ENCODE results near the gene TAAR2. TPM values are rescaled to one million over a fixed set of nuclear protein-coding genes. Genes with fewer than 3 reads are reported as not detected.
"Not testable (repeated sequence)": the region's sequence is repeated elsewhere in the genome, so short reads cannot be mapped to it uniquely, and the experiment has no call there.

TAAR2 gene
- total RNA-seq, 4 donors from 2014 or later: not detected

- H3K27me3 ChIP-seq: no peaks in the 10 kb centered on the region
- no peak overlapping the region for H3K27ac ChIP-seq
- DNase-seq (ENCODE audit: low spot score in 2 of 2): no peak
- H3K4me3 ChIP-seq: no peak overlapping the region
- no peak for TF ChIP-seq EP300 (IDR thresholded peaks at IDR 0.05)
- no peak for TF ChIP-seq POLR2A (IDR thresholded peaks at IDR 0.05)
- TF ChIP-seq, protein P1, sequence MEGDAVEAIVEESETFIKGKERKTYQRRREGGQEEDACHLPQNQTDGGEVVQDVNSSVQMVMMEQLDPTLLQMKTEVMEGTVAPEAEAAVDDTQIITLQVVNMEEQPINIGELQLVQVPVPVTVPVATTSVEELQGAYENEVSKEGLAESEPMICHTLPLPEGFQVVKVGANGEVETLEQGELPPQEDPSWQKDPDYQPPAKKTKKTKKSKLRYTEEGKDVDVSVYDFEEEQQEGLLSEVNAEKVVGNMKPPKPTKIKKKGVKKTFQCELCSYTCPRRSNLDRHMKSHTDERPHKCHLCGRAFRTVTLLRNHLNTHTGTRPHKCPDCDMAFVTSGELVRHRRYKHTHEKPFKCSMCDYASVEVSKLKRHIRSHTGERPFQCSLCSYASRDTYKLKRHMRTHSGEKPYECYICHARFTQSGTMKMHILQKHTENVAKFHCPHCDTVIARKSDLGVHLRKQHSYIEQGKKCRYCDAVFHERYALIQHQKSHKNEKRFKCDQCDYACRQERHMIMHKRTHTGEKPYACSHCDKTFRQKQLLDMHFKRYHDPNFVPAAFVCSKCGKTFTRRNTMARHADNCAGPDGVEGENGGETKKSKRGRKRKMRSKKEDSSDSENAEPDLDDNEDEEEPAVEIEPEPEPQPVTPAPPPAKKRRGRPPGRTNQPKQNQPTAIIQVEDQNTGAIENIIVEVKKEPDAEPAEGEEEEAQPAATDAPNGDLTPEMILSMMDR (IDR thresholded peaks at IDR 0.05): no peak
- no peaks in the 10 kb centered on the region for H3K36me3 ChIP-seq
- whole genome bisulfite sequencing, 2 donors: 46 to 53% methylated on average over 4 of the region's 4 CpGs
- H3K9me3 ChIP-seq: no peaks in the 10 kb centered on the region
- H3K4me1 ChIP-seq: peaks cover 0 to 11% (median 0%) of the 10 kb centered on the region in 4 donors
These were observed 11.5 kb downstream of the TAAR2 start for GRCh38 chr6:132612449-132613108.

GRCh38 chr6:132611616-132612015 lies 12.5 kb downstream of the TAAR2 start:
- Histone ChIP-seq H3K36me3 (no peaks in the 10 kb centered on the region), H3K27ac (no peak overlapping the region), H3K4me1 (peaks cover 0 to 4% (median 0%) of the 10 kb centered on the region in 4 donors), H3K9me3 (no peaks in the 10 kb centered on the region), H3K27me3 (no peaks in the 10 kb centered on the region), H3K4me3 (no peak overlapping the region)
- 66 to 79% methylated on average over 2 of the region's 2 CpGs for WGBS, 2 donors
- no peak for TF ChIP-seq POLR2A (IDR thresholded peaks at IDR 0.05)
- TF ChIP-seq EP300 (IDR thresholded peaks at IDR 0.05): no peak
- TF ChIP-seq, protein P1 (IDR thresholded peaks at IDR 0.05): no peak
- no peak for DNase-seq (ENCODE audit: low spot score in 2 of 2)

DNA sequence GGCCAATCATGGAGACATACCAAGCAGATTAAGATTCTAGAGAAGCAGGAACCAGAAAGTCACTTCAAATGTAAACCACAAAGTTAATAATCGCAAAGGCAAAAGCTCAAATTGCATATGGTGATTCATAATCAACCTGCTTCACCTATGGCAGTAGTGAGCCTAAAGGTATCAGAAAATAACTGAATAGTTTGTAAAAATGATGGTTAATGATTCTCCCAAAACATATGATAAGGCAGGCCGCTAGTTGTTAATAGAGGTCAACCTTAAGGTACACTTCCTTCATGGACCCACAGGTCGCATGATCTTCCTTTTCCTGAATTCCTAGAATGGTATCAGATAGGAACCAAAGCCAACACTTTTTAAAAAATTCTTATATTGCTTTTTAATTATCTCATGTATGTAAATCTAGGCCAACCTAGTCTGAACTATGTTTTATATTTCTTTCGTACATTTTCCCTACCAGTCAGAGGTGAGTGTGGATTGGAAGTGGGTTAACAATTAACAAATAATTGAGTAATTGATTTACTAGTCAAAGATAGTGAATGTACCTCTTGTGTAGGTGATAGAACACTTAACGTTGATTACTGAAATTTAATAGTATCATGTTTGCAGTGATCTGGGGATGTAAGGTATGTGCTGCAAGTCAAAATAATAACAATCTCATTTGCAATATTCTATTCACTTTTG lies 16.4 kb downstream of the TAAR2 start:
- Histone ChIP-seq H3K36me3 (no peaks in the 10 kb centered on the region), H3K27ac (no peak overlapping the region), H3K4me3 (no peak overlapping the region), H3K9me3 (no peaks in the 10 kb centered on the region), H3K4me1 (no peaks in the 10 kb centered on the region), H3K27me3 (no peaks in the 10 kb centered on the region)
- WGBS, 2 donors: 89 to 93% methylated on average over 5 of the region's 5 CpGs
- TF ChIP-seq POLR2A (IDR thresholded peaks at IDR 0.05) (no peak), EP300 (IDR thresholded peaks at IDR 0.05) (no peak)
- TF ChIP-seq, protein P1 (IDR thresholded peaks at IDR 0.05): no peak
- DNase-seq (ENCODE audit: low spot score in 2 of 2): no peak

DNA sequence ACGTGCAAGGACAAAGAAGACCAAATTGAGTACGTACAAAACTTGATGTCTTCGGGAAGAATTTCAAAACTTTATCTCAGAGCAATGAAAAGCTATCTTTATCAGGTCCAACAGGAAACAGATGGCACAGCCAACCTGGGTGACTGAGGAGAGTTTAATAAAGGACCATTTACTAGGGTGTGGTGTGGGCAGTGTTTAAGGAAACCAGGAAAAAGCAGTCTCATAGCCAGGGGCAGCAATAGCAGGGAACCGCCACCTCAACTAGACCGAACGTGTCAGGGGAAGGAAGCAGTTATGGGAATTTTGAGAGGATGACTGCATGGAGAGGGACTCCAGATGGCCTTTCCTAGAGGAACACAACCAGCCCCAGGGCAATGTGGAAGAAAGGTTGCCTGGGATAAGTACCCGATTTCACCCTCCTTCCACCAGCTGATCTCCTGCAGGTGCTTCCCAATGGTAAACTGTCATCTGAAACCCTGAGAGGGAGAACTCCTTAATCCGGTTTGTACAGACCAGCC lies 19.4 kb downstream of the TAAR2 start:
- H3K27me3 ChIP-seq: no peaks in the 10 kb centered on the region
- no peak for DNase-seq (ENCODE audit: low spot score in 2 of 2)
- H3K4me3 ChIP-seq: no peak overlapping the region
- H3K36me3 ChIP-seq: no peaks in the 10 kb centered on the region
- no peaks in the 10 kb centered on the region for H3K4me1 ChIP-seq
- TF ChIP-seq EP300 (IDR thresholded peaks at IDR 0.05): no peak
- TF ChIP-seq, protein P1 (IDR thresholded peaks at IDR 0.05): no peak
- no peak for TF ChIP-seq POLR2A (IDR thresholded peaks at IDR 0.05)
- WGBS, 2 donors: 85 to 86% methylated on average over 8 of the region's 8 CpGs
- no peaks in the 10 kb centered on the region for H3K9me3 ChIP-seq
- H3K27ac ChIP-seq: no peak overlapping the region

- not testable (repeated sequence) for H3K4me1 ChIP-seq; H3K27me3 ChIP-seq; H3K9me3 ChIP-seq; H3K4me3 ChIP-seq; H3K36me3 ChIP-seq; DNase-seq (ENCODE audit: low spot score in 2 of 2); H3K27ac ChIP-seq
These were observed 23.2 kb downstream of the TAAR2 start for GRCh38 chr6:132600900-132601299.
